SK-N-SH (cell line): Measurements from ENCODE around the gene LRR1. TPM values are rescaled to one million over a fixed set of nuclear protein-coding genes. Genes with fewer than 3 reads are reported as not detected.

ENCODE experiments used
- CTCF ChIA-PET: fragments of 300-600, 350-600 bp; formaldehyde crosslinking; extraction: SDS; loops from one replicate; lab custom pipeline; 2021; lab: Yijun Ruan, JAX
- POLR2A ChIA-PET: fragments of 350-600 bp; sonication (Branson Sonifier 250); formaldehyde crosslinking; extraction: SDS; loops from one replicate; lab custom pipeline; 2020; ENCODE audit warnings: antibody characterized with exemption, inconsistent platforms; lab: Yijun Ruan, JAX
- DNase-seq: peaks from one replicate; pipeline ENCODE4 v3.0.0; 2012
- H2AFZ ChIP-seq: fragments of 200-600 bp; sonication (generic); 2 replicates; pipeline ENCODE4 v1.8.1; 2016; ENCODE audit warnings: antibody characterized with exemption, mild to moderate bottlenecking, low read depth
- H3F3A ChIP-seq: fragments of 200-600 bp; sonication (generic); replicated peaks from 2 replicates; pipeline ENCODE3; 2016; ENCODE audit warnings: antibody characterized with exemption, mild to moderate bottlenecking; ENCODE audit not compliant: insufficient read depth
- H3K27ac ChIP-seq, 2 experiments: fragments of 200-500 bp in 1 of 2; fragments of 200-600 bp in 1 of 2; sonication (Bioruptor generic) in 1 of 2; sonication (generic), shearing (Covaris generic) in 1 of 2; 2 replicates each; pipeline versions ENCODE4 v1.5.1 to v1.6.1; 2014 to 2016; ENCODE audit warnings: low read depth in 2 of 2, inconsistent platforms in 1 of 2, low read length in 1 of 2, mild to moderate bottlenecking in 1 of 2, mixed read lengths in 1 of 2
- H3K27me3 ChIP-seq: fragments of 200-600 bp; sonication (generic), shearing (Covaris generic); 2 replicates; pipeline ENCODE4 v1.6.1; 2016; ENCODE audit warnings: mixed run types; ENCODE audit not compliant: insufficient read depth
- H3K36me3 ChIP-seq, 2 experiments: fragments of 200-500 bp in 1 of 2; fragments of 200-600 bp in 1 of 2; sonication (Bioruptor generic) in 1 of 2; sonication (generic) in 1 of 2; replicated peaks in 1 of 2; 2 replicates each; pipeline versions ENCODE3 to v1.5.1; 2014 to 2016; ENCODE audit warnings: low read length in 1 of 2, mild to moderate bottlenecking in 1 of 2; ENCODE audit not compliant: insufficient read depth in 2 of 2, control insufficient read depth in 1 of 2
- H3K4me1 ChIP-seq, 2 experiments: fragments of 200-500 bp in 1 of 2; fragments of 200-600 bp in 1 of 2; sonication (Bioruptor generic) in 1 of 2; sonication (generic), shearing (Covaris generic) in 1 of 2; 2 replicates each; pipeline versions ENCODE4 v1.5.1 to v1.6.1; 2014 to 2016; ENCODE audit warnings: low read depth in 1 of 2, low read length in 1 of 2, mixed run types in 1 of 2; ENCODE audit not compliant: insufficient read depth in 2 of 2, control insufficient read depth in 1 of 2
- H3K4me2 ChIP-seq: fragments of 200-600 bp; sonication (generic), shearing (Covaris generic); 2 replicates; pipeline ENCODE4 v1.6.1; 2017; ENCODE audit warnings: mixed run types
- H3K4me3 ChIP-seq, 2 experiments: fragments of 200-500 bp in 1 of 2; fragments of 200-600 bp in 1 of 2; sonication (Bioruptor generic) in 1 of 2; sonication (generic), shearing (Covaris generic) in 1 of 2; 2 replicates each; pipeline versions ENCODE4 v1.5.1 to v1.8.1; 2014 to 2016; ENCODE audit warnings: low read depth in 2 of 2, inconsistent platforms in 1 of 2, low read length in 1 of 2, mild to moderate bottlenecking in 1 of 2, mixed read lengths in 1 of 2, moderate library complexity in 1 of 2
- H3K79me2 ChIP-seq: fragments of 200-600 bp; sonication (generic); 2 replicates; pipeline ENCODE4 v1.8.1; 2017; ENCODE audit warnings: mild to moderate bottlenecking; ENCODE audit not compliant: insufficient read depth
- H3K9ac ChIP-seq: fragments of 200-600 bp; sonication (generic); 2 replicates; pipeline ENCODE4 v1.6.1; 2017; ENCODE audit warnings: mixed run types
- H3K9me2 ChIP-seq: fragments of 200-600 bp; sonication (generic); 2 replicates; pipeline ENCODE4 v1.6.1; 2017; ENCODE audit warnings: mixed run types
- H3K9me3 ChIP-seq: fragments of 200-600 bp; sonication (generic); 2 replicates; pipeline ENCODE4 v1.6.1; 2017; ENCODE audit warnings: mixed run types, mild to moderate bottlenecking, moderate library complexity
- H4K20me1 ChIP-seq: fragments of 200-600 bp; sonication (generic); 2 replicates; pipeline ENCODE4 v1.6.1; 2017; ENCODE audit warnings: mild to moderate bottlenecking, mixed run types; ENCODE audit not compliant: insufficient read depth
- CHD2 ChIP-seq: fragments of 150-350 bp; IDR thresholded peaks from 2 replicates; pipeline ENCODE4 v1.6.1; 2018; ENCODE audit warnings: low read length; ENCODE audit not compliant: partially characterized antibody
- EP300 ChIP-seq, 2 experiments: IDR thresholded peaks; 2 replicates each; pipeline versions ENCODE4 v1.4.0 to v1.6.1; 2012; ENCODE audit warnings: borderline replicate concordance in 1 of 2, low read depth in 1 of 2, low read length in 1 of 2
- FOXJ3 ChIP-seq: sonication (generic); formaldehyde crosslinking; IDR thresholded peaks from 2 replicates; pipeline ENCODE4 v1.5.1; 2020; ENCODE audit warnings: mild to moderate bottlenecking, missing genetic modification reagents
- NRF1 ChIP-seq: IDR thresholded peaks from 2 replicates; pipeline ENCODE4 v1.6.1; 2012; ENCODE audit warnings: low read depth, mild to moderate bottlenecking, low read length
- POLR2AphosphoS5 ChIP-seq: IDR thresholded peaks from 2 replicates; pipeline ENCODE4 v1.6.1; 2012; ENCODE audit warnings: low read depth, low read length
- RCOR1 ChIP-seq: fragments of 150-350 bp; IDR thresholded peaks from 2 replicates; pipeline ENCODE4 v1.6.1; 2017; ENCODE audit warnings: antibody characterized with exemption, low read length
- REST ChIP-seq: IDR thresholded peaks from 2 replicates; pipeline ENCODE4 v1.6.1; 2012; ENCODE audit warnings: mild to moderate bottlenecking, low read depth, low read length, moderate library complexity
- RFX5 ChIP-seq: IDR thresholded peaks from 2 replicates; pipeline ENCODE4 v1.6.1; 2012; ENCODE audit warnings: mild to moderate bottlenecking, improper control_type of control experiment, low read length
- RXRA ChIP-seq: IDR thresholded peaks from 2 replicates; pipeline ENCODE4 v1.4.0; 2012; ENCODE audit warnings: low read depth, mild to moderate bottlenecking, borderline replicate concordance
- WGBS: methylation state at CpG from one replicate; pipeline ENCODE4 v1.1.6; 2017; ENCODE audit warnings: low lambda C conversion rate; 5-methylcytosine and 5-hydroxymethylcytosine counted together
- polyA plus RNA-seq, 3 experiments: library from polyadenylated mRNA; depleted of rRNA; stranded (reverse); fragments of >200 nt; gene quantifications; 2 replicates each; pipeline ENCODE4 v1.2.3, GENCODE V29; 2012

Gene LRR1
- polyA plus RNA-seq, 1 of the 3 experiments (the other 2 are of a cell fraction): 9.3 TPM

- no peak overlapping the region for H3K9ac ChIP-seq
- TF ChIP-seq RXRA: no peak
- TF ChIP-seq CHD2: no peak
- TF ChIP-seq REST: no peak
- peak; percentile 32 for TF ChIP-seq POLR2AphosphoS5
- TF ChIP-seq NRF1: no peak
- peaks cover 18% of the 10 kb centered on the region for H3F3A ChIP-seq
- ChIA-PET POLR2A (no interaction called here), CTCF (no interaction called here)
- no peak overlapping the region for H3K4me2 ChIP-seq
- no peaks in the 10 kb centered on the region for H3K9me2 ChIP-seq
- no peak overlapping the region for H3K4me3 ChIP-seq
- H3K9me3 ChIP-seq: no peaks in the 10 kb centered on the region
- peaks cover 65% of the 10 kb centered on the region for H4K20me1 ChIP-seq
- no peaks in the 10 kb centered on the region for H3K27me3 ChIP-seq
- H2AFZ ChIP-seq: no peak overlapping the region
- H3K79me2 ChIP-seq: peaks cover 75% of the 10 kb centered on the region
- no peak overlapping the region for H3K27ac ChIP-seq
- WGBS: 99% methylated on average over 4 of the region's 4 CpGs
- peaks cover 3 to 7% of the 10 kb centered on the region in 2 experiments; a peak in 1 of 4 replicates for H3K4me1 ChIP-seq
- H3K36me3 ChIP-seq: peaks cover 24 to 33% of the 10 kb centered on the region in 2 experiments
- no peak for DNase-seq
These were observed 16.4 kb upstream of the LRR1 start for GRCh38 chr14:49582113-49582977.

GRCh38 chr14:49583629-49584028 lies 15.1 kb upstream of the LRR1 start:
- H3K27me3 ChIP-seq: no peaks in the 10 kb centered on the region
- peaks cover 26% of the 10 kb centered on the region for H3F3A ChIP-seq
- peaks cover 24 to 33% of the 10 kb centered on the region in 2 experiments for H3K36me3 ChIP-seq
- no peak overlapping the region for H3K27ac ChIP-seq
- peaks cover 64% of the 10 kb centered on the region for H4K20me1 ChIP-seq
- ChIA-PET CTCF (no interaction called here), POLR2A (no interaction called here)
- no peak for TF ChIP-seq EP300 (IDR thresholded peaks at IDR 0.05; ENCODE audit: borderline replicate concordance in 1 of 2, low read depth in 1 of 2, low read length in 1 of 2)
- no peak for TF ChIP-seq FOXJ3 (CRISPR knock-in tag)
- no peak for TF ChIP-seq RCOR1
- no peak for TF ChIP-seq RFX5
- H3K4me1 ChIP-seq: peaks cover 3 to 7% of the 10 kb centered on the region in 2 experiments; a peak in 1 of 4 replicates
- 91% methylated on average over 6 of the region's 6 CpGs for WGBS
- 0 out of 2 replicates have a peak overlapping the region, but pooled peaks have one; percentile 1 for H3K4me2 ChIP-seq
- H3K9ac ChIP-seq: no peak overlapping the region
- H3K9me3 ChIP-seq: no peaks in the 10 kb centered on the region
- no peak overlapping the region for H3K4me3 ChIP-seq
- no peak overlapping the region for H2AFZ ChIP-seq
- H3K79me2 ChIP-seq: peaks cover 74% of the 10 kb centered on the region
- H3K9me2 ChIP-seq: no peaks in the 10 kb centered on the region
- no peak for DNase-seq
